NCI-H2171 treated with DMSO at 0.1 percent for 48 hours (cell line): ENCODE measurements around the gene KRTAP5-4.
"Not testable (repeated sequence)": the region's sequence is repeated elsewhere in the genome, so short reads cannot be mapped to it uniquely, and the experiment has no call there.

Experiments used
- DNase-seq: peaks from one replicate; lab custom pipeline; 2025; lab: John Stamatoyannopoulos, UW

Gene KRTAP5-4, protein sequence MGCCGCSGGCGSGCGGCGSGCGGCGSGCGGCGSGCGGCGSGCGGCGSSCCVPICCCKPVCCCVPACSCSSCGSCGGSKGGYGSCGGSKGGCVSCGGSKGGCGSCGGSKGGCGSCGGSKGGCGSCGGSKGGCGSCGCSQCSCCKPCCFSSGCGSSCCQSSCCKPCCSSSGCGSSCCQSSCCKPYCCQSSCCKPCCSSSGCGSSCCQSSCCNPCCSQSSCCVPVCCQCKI

DNA sequence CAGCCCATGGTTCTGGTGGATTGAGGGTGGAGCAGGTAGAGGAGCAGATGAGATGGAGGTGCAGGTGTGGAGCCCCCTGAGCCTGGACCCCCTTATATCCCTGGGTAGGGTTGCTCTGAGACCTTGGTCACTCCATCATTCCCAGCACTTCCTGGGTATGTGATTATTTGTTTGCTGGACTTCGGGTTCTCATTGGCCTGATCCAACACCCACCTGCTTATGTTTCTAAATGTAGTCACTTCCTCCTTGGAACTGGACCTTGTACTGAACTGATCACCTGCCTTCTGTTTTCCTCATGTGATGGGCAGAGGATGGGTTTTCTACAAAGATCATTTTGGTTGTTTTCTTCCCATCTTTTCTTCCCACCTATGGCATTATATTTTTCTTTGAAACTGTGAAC is at the start of gene KRTAP5-4:
TSS of gene KRTAP5-4 (minus strand) at position 53 of the 400 bp plus-strand sequence. CDS start at position 8, 45 bp downstream.
- DNase-seq: no peak

DNA sequence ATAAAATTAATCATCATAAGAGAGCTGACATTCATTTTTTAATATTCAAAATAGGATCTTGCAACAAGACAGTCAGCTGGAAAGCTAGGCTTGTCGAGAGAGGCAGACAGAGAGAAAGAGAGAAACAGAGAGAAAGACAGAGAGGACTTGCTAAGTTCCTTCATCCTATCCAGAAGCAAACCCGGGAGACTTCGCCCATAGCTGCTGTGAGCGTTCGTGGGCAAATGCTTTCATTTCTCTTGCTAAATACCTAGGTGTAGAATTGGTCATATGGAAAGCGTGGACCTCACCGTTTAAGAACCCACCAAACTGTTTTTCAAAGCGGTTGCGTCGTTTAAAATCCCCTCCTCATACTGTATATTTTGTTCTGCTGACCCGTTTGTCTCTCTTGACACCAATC is 49.7 kb upstream of the KRTAP5-4 start:
- no peak for DNase-seq

DNA sequence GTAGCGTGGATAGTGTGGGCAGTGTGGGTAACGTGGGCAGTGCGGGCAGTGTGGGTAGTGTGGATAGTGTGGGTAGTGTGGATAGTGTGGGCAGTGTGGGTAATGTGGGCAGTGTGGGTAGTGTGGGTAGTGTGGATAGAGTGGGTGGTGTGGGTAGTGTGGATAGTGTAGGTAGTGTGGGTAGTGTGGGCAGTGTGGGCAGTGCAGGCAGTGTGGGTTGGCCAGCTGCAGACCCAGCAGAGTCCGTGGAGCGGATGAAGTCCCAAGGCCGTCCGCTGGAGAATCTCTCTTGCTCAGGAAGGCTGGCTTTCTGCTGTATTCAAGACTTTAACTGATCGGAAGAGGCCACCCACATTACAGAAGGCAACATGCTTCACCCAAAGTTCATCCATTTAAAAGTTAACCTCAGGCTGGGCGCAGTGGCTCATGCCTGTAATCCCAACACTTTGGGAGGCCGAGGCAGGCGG is 49.0 kb upstream of the KRTAP5-4 start:
- DNase-seq: no peak

DNA sequence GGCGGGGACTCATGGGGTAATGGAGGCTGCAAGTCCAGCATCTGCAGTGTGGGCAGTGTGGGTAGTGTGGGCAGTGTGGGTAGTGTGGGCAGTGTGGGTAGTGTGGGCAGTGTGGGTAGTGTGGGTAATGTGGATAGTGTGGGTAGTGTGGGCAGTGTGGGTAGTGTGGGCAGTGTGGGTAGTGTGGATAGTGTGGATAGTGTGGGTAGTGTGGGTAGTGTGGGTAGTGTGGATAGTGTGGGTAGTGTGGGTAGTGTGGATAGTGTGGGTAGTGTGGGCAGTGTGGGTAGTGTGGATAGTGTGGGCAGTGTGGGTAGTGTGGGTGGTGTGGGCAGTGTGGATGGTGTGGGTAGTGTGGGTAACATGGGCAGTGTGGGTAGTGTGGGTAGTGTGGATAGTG is 48.5 kb upstream of the KRTAP5-4 start:
- DNase-seq: not testable (repeated sequence)

DNA sequence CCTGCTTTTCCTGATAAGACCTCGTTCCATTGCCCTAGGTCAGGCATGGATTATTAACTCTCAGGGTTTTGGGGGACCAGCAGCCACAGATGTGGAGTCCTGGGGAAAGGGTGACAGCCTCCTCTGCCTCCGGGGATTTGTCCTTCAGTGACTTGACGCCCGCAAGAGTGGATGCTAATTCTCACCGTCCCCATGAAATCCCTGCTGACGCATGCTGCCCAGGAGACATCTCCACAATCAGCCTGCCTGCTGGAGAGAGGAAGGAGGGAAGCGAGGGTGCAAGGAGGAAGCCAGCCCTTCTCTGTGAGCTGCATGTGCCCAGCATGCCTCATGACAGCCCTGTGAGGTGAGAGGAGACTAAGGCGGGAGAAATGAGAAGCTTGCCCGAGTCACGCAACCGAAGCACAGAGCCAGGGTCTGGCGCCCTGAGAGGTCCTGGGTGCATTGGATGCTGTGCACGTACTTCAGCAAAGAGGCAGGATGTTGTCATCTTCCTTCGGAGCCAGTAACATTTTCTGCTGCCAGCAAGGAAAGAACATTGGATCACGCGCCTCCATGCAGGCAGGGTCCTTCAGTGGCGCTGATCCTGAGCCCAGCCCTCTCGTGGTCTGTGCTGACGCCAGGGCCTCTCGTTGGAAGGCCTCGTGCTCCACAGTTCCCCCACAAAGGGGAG is 47.7 kb upstream of the KRTAP5-4 start:
- no peak for DNase-seq

DNA sequence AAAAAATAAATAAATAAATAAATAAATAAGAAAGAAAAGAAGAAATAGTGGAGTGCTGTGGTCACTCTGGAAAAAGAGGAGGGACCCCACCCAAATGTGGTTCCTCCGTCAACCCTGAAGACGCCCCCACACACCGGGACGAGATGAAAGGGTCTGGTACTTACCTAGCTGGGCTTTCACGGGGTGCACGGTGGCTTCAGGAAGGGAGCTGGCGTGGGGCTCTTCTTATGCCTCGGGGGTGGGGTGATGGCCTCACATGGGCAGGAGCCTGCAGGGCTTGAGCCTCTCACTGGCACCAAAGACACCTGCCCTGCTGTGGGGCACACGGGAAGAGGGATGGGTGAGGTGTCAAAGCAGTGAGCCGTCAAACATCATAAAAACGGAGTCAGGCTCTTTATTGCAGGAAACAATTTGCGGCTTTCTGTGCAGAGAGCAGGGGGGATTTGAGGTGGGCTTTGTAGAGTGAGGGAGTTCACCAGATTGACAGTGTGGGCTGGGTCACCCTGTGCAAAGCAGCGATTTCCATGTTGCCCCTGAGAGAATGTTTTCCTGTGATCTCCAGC is 47.1 kb upstream of the KRTAP5-4 start:
- no peak for DNase-seq

DNA sequence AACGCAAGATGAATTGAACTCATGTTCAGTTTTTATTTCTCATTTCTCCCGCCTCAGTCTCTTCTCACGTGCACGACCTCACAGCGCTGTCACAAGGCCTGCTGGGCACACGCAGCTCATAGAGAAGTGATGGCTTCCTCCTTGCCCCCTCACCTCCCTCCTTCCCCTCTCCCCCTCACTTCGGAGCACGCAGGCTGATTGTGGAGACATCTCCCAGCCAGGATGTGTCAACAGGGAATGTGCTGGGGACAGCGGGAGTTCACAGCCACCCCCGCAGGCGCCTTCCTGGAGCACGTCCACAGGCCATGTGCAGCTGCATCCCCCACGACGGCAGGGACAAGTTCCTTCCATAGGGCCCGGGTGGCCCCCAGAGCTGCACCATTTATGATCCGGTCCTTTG is 46.0 kb upstream of the KRTAP5-4 start:
- DNase-seq: no peak

DNA sequence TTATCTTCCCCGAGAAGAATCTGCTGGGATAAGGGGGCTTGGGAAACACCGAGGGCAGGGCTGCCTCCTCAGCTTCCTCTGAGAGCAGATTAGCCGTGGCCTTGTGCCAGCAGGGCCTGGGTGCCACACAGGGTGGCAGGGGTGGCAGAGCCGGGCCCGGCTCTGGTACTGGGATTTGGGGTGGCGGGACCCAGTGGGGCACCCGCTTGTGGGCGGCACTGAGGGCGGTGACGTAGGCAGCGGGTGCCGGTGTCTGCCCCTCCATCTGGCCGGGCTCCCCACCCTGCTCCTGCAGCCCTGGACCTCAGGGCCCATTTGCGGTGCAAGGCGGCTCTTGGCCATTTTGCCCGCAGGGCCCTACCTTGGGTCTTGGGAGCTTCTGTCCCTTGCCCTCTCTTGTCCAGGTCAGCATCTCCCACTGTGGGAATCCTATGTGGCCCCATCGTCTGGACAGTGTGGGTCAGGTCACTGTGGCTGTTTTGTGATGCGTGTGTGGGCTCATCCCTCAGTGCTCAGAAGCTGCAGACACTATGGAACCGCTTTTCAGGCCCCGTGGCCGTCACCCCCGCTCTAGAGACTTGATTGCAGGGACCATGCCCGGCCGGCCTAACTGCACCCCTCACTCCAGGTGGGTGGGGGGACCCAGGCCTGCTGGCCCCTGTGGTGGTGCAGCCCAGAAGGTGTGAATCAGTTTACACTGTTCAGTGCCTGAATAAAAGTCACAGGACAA is 45.3 kb upstream of the KRTAP5-4 start:
- no peak for DNase-seq

DNA sequence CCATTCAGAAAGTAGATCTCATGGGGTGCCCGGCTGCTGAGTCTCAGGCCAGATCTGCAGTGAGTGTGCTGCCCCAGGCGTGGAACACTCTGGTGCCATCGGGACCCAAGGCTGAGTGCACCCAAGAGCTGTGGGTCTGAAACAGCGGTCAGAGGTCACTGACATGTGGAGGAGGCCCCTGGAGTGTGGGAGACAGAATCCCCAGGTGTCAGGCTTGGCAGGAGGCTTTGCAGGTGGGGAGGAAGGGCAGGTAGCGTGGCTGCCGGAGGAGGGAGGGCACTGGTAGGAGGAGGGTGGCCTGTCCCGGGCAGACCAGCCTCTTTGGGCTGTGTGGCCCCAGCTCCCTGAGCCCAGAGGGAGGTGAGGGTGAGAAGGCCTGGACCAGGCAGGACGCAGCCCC is 43.4 kb upstream of the KRTAP5-4 start:
- DNase-seq: no peak

DNA sequence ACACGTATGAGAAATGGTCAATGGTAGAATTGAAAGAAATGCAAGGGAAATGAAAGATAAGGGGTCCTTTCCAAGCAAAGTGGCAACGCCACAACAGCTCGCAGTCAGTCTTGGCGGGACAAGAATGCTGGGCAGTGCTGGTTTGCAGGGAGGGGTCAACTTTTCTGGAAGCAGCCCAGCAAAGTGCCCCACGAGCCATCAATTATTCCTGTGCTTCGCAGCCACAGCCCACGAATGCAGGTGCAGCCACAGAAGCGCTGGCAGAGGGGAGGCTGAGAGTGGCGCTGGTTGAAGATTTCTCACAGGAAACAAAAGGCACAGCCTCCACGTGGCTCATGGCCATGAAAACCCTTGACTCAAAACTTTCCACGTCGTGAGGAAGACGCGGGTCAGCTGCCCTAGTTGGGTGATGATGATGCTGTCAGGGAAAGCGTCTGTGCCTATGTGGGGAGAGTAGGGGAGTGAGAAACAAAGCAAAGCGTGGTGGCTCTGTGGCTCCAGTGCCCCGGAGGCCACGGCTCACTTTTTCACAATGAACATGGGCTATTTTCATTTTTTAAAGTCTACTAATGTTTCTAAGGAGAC is 40.9 kb upstream of the KRTAP5-4 start:
- DNase-seq: not testable (repeated sequence)

DNA sequence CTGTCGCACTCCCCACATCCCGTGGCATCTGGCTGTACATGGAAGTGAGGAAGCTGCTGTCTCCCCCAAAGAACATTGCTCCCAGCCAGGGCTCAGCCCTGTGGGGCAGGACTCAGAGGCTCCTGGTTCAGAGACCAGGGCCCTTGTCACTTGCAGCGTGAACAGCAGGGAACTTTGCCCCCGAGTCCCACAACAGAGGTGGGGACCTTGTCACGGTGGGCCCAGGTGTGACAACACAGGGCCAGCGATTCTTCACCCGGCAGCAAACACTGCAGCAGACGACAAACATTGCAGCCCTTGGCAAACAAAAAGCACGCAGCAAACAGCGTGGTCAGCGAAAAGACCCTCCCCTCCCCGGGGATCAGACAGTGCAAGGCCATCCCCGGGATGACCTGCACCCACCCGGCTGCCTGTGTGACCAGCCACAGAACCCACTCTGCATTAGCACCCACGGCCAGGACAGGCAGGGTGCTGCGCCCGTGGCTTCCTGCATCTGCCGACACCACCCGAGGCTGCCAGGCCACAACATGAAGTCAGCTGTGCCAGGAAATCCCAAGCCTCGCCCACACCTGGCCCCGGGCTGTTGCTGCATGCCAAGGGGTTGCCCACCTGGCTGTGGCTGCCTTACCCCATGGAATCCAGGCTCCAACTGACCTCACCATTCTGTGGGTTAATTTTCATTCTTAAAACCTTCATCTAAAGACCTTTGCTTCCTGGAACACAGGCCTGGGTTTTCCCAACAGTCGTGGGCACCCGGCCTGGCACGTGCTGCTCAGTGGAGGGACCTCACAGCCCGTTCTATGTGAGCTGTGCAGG is 39.7 kb upstream of the KRTAP5-4 start:
- DNase-seq: not testable (repeated sequence)

DNA sequence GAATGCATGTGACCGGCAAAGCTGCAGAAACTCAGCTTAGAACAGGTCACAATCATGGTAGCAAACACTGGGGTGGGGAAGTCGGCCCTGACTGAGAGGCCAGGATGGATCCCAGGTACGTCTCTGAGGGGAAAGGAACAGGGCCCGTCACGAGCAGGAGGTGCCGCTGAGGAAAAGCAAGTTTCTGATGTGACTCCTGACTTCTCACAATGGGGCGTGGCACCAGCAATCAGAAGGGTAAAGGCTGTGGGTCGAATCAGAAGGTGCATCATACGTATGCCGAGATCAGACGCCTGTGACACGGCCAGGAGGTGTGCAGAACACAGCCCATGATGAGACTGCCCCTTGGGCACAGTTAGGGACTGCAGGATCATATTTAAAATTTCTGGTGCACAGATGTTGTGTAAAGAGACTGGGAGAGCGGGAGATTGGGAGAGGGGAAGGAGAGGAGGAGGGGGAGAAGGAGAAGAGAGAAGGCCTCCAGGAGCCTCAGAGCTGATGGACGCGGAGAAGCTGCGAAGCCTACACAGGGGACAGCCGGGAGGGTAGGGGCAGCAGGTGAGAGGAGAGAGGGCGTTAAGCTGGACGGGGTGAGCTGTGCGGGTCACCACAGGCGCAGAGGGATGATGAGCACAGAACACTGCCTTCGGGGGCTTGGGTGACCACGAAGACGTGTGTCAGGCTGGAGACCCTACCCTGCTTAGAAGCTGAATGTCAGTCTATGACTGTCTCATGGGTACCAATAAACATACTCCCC is 38.4 kb upstream of the KRTAP5-4 start:
- DNase-seq: no peak

DNA sequence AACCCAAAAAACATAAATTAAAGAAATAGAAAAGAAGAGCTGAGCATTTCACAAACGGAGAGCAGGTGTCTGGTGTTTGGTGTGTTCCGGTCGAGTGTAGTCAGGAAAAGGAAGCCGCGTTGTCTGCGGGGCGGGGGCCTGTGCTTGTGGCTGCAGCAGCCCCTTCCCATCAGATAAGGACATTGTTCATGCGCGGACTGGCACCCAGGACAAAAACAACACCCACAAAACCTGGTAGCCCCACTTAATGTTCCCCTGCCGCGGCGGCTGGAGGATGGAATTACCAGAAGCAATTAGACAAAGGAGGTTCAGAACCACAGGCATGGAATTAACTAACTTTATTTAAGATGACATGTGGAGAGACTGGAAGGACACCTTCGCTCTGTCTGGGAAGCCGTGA is 37.6 kb upstream of the KRTAP5-4 start:
- no peak for DNase-seq

DNA sequence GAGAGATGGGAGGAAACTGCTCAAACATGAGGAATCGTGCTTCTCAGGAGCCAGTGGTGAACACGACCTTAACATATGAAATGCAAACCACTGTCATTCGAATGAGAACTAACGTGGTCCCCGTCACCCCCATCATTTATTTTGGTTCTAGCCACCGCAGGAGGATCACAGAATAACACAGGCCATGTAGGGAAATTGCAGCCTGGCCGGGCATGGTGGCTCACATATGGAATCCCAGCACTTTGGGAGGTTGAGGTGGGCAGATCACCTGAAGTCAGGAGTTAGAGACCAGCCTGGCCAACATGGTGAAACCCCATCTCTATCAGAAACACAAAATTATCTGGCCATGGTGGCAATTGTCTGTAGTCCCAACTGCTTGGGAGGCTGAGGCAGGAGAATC is 34.7 kb upstream of the KRTAP5-4 start:
- DNase-seq: no peak

DNA sequence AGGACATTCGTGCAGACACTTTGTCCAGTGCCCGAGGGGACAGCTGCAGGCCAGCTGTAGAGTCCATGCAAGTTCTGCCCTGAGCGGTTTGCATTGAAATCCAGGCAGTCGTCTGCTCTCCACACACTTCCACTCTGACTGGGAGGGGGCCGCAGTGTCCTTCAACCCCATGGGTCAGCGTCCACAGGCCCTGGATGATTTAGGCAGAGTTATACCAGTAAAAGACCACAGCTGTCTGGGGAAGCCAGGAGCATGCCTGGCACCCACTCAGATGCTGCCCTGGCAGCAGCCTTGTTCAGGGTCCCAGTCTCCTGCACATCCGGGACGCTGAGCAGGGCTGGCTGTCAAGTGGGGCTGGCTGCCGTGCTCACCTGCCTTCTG is 34.1 kb upstream of the KRTAP5-4 start:
- no peak for DNase-seq

DNA sequence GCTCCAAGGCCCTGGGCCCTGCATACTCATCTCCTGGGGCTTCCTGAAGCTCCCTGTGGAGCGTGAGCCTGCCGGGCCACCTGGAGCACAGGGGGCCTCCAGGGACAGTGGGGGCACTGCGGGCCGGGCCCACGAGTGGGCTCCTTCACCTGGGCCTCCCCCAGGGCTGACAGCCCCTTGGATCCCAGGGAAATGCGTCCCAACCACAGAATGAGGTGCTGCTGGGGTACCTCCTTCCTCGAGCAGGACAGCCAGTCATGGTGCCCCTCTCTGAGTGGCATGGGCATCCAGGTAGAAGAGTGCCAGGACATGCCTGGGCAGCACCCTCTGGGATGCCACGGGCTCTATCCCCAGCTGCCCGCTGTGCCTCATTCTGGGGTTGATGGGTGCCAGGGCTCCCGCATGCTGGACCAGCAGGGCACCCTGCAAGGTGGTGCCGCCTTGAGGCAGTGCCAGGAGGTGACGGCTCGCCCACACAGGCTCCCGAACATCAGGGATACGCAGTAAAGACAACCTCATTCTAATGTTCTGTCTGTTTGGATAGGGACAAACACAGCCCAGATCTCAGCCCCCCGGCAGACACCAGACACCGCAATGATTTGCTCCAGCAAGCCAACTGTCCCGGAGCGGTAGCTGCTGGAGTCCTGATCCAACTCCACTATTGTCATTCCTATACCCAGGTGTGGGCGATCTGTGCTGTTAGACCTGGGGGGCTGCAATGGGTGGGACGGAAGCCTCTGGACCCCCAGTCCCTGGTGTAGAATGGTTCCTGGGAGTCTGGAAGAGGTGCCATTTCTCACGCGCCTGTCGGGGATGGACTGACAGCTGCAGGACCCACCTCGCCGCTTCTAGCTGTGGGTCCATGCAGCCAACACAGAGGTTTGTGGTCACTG is 33.5 kb upstream of the KRTAP5-4 start:
- no peak for DNase-seq

DNA sequence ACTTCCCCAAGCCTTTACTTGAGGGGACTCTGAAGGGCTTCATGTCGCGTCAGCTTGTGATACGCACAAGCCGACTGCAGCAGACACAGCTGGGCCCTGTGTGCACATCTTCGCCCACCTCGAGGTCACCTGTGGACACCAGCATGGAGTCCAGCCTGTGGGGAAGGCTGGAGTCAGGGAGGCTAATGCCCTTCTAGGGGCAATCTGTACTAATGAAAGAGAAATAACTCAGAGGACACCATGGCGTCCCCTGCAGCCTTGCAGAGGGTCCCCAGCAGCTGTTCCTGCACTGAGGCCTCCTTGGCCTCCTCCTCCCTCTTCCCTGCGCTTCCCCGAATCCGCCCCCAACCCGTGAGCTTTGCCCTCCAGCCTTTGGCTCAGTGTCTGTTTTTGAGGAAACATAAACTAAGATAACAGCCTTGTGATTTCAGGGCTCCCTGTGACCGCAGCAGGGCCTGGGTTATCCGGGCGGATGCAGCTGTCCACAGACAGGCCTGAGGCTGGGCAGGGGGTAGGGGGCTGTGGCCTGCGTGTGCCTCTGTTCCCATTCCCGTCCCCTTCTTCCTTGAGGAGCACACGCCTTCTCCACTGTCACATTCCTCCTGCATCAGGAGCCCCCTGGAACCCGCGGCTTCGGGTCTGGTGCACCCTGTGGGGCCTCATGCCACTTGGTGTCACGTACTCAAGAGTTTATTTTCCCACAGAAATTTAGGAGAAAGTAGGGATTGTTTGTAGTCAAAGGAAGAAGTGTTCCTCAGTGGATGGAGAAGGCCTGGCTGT is 32.6 kb upstream of the KRTAP5-4 start:
- no peak for DNase-seq

DNA sequence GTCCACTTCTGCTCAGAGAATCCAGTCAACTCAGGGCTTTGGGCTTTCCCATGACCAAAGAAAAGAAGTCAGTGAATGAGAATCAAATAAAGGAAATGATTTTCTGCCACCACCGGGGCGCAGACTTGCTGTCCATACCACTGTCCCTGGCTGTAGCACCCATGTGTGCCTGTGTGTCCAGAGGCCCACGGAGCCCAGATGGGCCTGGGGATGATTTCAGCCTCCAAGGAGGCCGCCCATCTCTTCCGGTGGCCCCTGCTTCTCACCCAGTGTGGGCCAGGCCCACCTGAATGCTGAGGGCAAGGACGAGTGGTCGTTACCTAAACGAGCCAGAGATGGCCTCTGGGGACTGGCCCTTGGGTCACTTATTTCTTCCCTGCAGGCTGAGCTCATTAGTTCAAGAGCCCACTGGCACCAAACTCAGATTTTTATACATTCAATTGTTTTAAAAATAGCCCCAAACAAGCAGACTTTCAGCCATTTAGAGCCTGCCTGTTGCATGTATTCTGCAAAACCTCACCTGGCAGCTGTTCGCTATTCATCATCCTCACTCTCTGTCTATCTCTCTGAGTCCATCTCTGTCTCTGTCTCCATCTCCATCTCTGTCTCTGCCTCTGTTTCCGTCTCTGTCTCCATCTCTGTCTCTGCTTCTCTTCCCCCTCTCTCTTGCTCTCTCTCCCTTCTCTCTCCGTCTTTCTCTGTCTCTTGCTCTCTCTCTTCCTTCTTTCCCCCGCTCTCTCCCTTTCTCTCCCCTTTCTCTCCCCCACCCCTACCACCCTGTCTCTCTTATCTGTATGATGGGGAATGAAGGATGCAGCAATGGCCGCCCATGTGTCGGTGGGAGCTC is 31.8 kb upstream of the KRTAP5-4 start:
- no peak for DNase-seq
